K562 (cell line): ENCODE data around the gene ZNHIT3. TPM values are rescaled to one million over a fixed set of nuclear protein-coding genes. Genes with fewer than 3 reads are reported as not detected.

ENCODE experiments used
- HIVEP1 ChIP-seq: fragments of 250-450 bp; sonication (Bioruptor Pico); IDR thresholded peaks from 2 replicates; pipeline ENCODE4 v1.4.0; 2020; ENCODE audit warnings: mild to moderate bottlenecking
- MCM7 ChIP-seq, 2 experiments: fragments of 450-650 bp; IDR thresholded peaks; 2 replicates each; pipeline ENCODE4 v1.6.1; 2016 to 2018
- MIER1 ChIP-seq: fragments of 450-650 bp; IDR thresholded peaks from 2 replicates; pipeline ENCODE4 v1.6.1; 2016; ENCODE audit warnings: antibody characterized with exemption, mild to moderate bottlenecking, low read depth
- ZNF586 ChIP-seq: fragments of 450-650 bp; formaldehyde crosslinking; conservative IDR thresholded peaks from 2 replicates; pipeline ENCODE4 v1.4.0; 2020; ENCODE audit warnings: mild to moderate bottlenecking, moderate library complexity
- ZNF830 ChIP-seq: fragments of 250-450 bp; sonication (Bioruptor Pico); IDR thresholded peaks from 2 replicates; pipeline ENCODE4 v1.5.0; 2021; ENCODE audit warnings: mild to moderate bottlenecking
- polyA plus RNA-seq, 8 experiments: library from polyadenylated mRNA; depleted of rRNA in 4 of 8; stranded (reverse) in 5 of 8; unstranded in 3 of 8; fragments of >200 nt; fragmentation: Nextera tagmentation in 2 of 8; fragmentation: Illumina TruSeq in 1 of 8; extraction: Ambion mirVana in 2 of 8; extraction: Trizol in 1 of 8; gene quantifications; 2 replicates each; pipeline versions ENCODE4 v1.2.1 to v1.2.3, GENCODE V29; 2011 to 2014; ENCODE audit warnings: inconsistent platforms in 1 of 8, missing spikeins in 1 of 8
- total RNA-seq, 7 experiments: library from RNA; depleted of rRNA in 6 of 7; stranded (reverse); fragments of >200 nt in 6 of 7; fragmentation: Illumina TruSeq in 2 of 7; extraction: Trizol in 2 of 7; gene quantifications; 2 replicates each; pipeline versions ENCODE4 v1.2.1 to v1.2.3, GENCODE V29; 2011 to 2021; ENCODE audit warnings: low replicate concordance in 1 of 7
- TF ChIP-seq, protein P1 (sequence below), 2 experiments: fragments of 450-650 bp; conservative IDR thresholded peaks; 2 replicates each; pipeline ENCODE4 v1.6.1; 2017; ENCODE audit warnings: mild to moderate bottlenecking in 2 of 2, moderate library complexity in 2 of 2
- TF ChIP-seq, protein P2 (sequence below): fragments of 200-800 bp; sonication (Bioruptor generic); IDR thresholded peaks from 2 replicates; pipeline ENCODE4 v1.6.1; 2017; ENCODE audit warnings: missing genetic modification characterization, missing compliant biosample characterization
- TF ChIP-seq, protein P3 (sequence below), 2 experiments: fragments of 450-650 bp; IDR thresholded peaks; 2 replicates each; pipeline ENCODE4 v1.6.1; 2016
- TF ChIP-seq, protein P4 (sequence below): sonication (generic); formaldehyde crosslinking; IDR thresholded peaks from 2 replicates; pipeline ENCODE4 v1.5.0; 2020; ENCODE audit warnings: missing genetic modification reagents
- TF ChIP-seq, protein P5 (sequence below), 2 experiments: fragments of 450-650 bp; IDR thresholded peaks; 2 replicates each; pipeline ENCODE4 v1.6.1; 2016; ENCODE audit warnings: mild to moderate bottlenecking in 2 of 2, borderline replicate concordance in 1 of 2, low read depth in 1 of 2, moderate library complexity in 1 of 2

The ZNHIT3 gene
- total and polyA plus RNA-seq, 9 of the 15 experiments (the other 6 are each of a cell fraction or from before 2014, with no cell fraction given), result 45.0 to 300 (median 88.4) TPM

DNA sequence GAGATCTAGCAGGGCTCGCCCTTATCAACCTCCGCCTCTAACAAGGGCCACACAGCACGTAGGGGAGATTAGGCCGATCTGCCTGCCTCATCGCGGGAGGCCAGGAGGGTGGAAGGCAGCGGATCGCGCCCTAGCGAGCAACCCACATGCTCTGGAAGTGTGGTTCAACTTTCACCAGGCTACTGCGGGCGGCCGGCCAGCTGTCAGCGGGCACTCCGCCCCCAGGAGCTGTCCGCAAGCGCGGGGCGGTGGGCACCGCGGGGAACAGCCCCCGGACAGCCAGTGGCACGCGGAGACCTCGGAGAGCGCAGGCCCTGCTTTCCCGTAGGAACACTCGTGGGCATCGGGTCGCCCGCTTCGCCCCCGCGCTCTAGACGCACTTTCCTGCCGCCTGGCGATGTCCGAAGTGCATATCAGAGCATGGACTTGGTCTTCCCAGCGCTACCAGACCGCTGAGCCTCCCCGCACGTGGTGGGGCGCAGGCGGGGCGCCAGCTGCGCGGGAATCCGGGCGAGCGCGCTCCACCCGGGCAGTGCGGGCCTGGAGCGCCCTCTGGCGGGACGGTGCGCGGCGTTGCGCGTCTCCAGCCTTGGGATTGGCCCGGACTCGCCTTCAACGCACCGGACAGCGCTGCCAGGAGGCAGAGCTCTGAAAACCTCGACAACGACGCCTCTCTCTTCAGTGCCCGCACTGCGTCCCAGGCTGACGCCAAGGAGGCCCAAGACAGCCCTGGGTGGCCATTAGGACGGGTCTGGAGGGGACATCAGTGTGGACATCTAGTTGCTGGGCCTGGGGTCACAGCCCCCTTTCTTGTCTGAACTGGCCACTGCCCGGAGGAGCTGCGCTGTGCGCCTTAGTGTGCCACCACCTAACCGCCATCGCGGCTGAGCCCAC lies 3.6 kb upstream of the ZNHIT3 start (continued):
- TF ChIP-seq ZNF830, result no peak
- TF ChIP-seq, protein P1, sequence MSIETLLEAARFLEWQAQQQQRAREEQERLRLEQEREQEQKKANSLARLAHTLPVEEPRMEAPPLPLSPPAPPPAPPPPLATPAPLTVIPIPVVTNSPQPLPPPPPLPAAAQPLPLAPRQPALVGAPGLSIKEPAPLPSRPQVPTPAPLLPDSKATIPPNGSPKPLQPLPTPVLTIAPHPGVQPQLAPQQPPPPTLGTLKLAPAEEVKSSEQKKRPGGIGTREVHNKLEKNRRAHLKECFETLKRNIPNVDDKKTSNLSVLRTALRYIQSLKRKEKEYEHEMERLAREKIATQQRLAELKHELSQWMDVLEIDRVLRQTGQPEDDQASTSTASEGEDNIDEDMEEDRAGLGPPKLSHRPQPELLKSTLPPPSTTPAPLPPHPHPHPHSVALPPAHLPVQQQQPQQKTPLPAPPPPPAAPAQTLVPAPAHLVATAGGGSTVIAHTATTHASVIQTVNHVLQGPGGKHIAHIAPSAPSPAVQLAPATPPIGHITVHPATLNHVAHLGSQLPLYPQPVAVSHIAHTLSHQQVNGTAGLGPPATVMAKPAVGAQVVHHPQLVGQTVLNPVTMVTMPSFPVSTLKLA (conservative IDR thresholded peaks at IDR 0.05), result peak; percentile 79 to 93
- TF ChIP-seq MCM7 (IDR thresholded peaks at IDR 0.05), result no peak
- TF ChIP-seq, protein P2, sequence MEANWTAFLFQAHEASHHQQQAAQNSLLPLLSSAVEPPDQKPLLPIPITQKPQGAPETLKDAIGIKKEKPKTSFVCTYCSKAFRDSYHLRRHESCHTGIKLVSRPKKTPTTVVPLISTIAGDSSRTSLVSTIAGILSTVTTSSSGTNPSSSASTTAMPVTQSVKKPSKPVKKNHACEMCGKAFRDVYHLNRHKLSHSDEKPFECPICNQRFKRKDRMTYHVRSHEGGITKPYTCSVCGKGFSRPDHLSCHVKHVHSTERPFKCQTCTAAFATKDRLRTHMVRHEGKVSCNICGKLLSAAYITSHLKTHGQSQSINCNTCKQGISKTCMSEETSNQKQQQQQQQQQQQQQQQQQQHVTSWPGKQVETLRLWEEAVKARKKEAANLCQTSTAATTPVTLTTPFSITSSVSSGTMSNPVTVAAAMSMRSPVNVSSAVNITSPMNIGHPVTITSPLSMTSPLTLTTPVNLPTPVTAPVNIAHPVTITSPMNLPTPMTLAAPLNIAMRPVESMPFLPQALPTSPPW, result peak; percentile 67
- no peak for TF ChIP-seq HIVEP1
- no peak for TF ChIP-seq MIER1
- TF ChIP-seq, protein P3, sequence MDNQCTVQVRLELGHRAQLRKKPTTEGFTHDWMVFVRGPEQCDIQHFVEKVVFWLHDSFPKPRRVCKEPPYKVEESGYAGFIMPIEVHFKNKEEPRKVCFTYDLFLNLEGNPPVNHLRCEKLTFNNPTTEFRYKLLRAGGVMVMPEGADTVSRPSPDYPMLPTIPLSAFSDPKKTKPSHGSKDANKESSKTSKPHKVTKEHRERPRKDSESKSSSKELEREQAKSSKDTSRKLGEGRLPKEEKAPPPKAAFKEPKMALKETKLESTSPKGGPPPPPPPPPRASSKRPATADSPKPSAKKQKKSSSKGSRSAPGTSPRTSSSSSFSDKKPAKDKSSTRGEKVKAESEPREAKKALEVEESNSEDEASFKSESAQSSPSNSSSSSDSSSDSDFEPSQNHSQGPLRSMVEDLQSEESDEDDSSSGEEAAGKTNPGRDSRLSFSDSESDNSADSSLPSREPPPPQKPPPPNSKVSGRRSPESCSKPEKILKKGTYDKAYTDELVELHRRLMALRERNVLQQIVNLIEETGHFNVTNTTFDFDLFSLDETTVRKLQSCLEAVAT (IDR thresholded peaks at IDR 0.05), result no peak
- TF ChIP-seq ZNF586 (CRISPR knock-in tag), result no peak
- TF ChIP-seq, protein P4, sequence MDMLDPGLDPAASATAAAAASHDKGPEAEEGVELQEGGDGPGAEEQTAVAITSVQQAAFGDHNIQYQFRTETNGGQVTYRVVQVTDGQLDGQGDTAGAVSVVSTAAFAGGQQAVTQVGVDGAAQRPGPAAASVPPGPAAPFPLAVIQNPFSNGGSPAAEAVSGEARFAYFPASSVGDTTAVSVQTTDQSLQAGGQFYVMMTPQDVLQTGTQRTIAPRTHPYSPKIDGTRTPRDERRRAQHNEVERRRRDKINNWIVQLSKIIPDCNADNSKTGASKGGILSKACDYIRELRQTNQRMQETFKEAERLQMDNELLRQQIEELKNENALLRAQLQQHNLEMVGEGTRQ, result peak; percentile 75
- TF ChIP-seq, protein P5, sequence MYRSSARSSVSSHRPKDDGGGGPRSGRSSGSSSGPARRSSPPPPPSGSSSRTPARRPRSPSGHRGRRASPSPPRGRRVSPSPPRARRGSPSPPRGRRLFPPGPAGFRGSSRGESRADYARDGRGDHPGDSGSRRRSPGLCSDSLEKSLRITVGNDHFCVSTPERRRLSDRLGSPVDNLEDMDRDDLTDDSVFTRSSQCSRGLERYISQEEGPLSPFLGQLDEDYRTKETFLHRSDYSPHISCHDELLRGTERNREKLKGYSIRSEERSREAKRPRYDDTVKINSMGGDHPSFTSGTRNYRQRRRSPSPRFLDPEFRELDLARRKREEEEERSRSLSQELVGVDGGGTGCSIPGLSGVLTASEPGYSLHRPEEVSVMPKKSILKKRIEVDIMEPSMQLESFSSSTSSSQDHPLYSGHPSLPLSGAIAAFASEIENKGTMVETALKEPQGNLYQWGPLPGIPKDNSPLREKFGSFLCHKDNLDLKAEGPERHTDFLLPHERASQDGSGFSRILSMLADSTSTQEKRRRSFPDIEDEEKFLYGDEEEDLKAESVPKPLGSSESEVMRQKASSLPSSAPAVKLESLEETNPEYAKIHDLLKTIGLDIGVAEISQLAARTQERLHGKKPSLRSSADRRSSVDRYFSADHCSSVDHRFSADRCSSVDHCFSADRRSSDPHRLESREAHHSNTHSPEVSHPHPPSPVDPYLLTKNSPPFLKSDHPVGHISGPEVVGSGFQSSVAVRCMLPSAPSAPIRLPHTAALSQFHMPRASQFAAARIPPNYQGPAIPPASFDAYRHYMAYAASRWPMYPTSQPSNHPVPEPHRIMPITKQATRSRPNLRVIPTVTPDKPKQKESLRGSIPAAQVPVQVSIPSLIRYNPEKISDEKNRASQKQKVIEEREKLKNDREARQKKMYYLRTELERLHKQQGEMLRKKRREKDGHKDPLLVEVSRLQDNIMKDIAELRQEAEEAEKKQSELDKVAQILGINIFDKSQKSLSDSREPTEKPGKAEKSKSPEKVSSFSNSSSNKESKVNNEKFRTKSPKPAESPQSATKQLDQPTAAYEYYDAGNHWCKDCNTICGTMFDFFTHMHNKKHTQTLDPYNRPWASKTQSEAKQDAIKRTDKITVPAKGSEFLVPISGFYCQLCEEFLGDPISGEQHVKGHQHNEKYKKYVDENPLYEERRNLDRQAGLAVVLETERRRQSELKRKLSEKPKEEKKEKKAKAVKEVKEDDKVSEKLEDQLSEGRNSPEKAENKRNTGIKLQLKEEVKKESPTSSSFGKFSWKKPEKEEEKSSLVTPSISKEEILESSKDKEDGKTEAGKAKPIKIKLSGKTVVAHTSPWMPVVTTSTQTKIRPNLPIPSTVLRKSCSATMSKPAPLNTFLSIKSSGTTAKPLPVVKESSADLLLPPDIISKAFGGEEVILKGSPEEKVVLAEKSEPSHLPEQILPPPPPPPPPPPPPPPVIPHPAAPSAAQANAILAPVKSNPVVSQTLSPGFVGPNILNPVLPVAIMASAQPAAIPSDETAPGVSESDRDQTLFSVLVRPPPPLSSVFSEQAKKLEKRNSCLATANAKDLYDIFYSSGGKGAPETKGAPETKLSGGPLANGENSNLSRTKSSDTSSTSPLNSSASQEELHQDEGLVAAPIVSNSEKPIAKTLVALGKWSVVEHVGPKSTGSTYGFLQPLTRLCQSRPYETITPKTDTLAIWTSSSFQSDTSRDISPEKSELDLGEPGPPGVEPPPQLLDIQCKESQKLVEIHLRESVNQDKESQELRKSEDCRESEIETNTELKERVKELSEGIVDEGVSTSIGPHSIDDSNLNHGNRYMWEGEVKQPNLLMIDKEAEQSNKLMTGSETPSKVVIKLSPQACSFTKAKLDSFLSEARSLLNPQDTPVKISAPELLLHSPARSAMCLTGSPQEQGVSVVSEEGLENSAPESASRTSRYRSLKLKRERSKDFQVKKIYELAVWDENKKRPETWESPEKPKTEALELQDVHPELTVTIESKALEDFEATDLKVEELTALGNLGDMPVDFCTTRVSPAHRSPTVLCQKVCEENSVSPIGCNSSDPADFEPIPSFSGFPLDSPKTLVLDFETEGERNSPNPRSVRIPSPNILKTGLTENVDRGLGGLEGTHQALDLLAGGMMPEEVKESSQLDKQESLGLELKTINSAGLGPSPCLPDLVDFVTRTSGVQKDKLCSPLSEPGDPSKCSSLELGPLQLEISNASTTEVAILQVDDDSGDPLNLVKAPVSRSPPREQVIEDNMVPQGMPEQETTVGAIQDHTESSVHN (IDR thresholded peaks at IDR 0.05; ENCODE audit: borderline replicate concordance in 1 of 2, low read depth in 1 of 2), result no peak
